HepG2 (cell line): ENCODE results near the gene CNP. TPM values are rescaled to one million over a fixed set of nuclear protein-coding genes. Genes with fewer than 3 reads are reported as not detected.
A peak's percentile ranks its signal among the peaks of the same experiment; 100 is the strongest.

Experiments used
- BORCS8-MEF2B ChIP-seq: sonication (generic); formaldehyde crosslinking; IDR thresholded peaks from 2 replicates; pipeline ENCODE4 v1.8.0; 2022; ENCODE audit warnings: mild to moderate bottlenecking, missing genetic modification reagents
- GLMP ChIP-seq: sonication (generic); formaldehyde crosslinking; IDR thresholded peaks from 2 replicates; pipeline ENCODE4 v1.9.0; 2021; ENCODE audit warnings: missing genetic modification reagents, mild to moderate bottlenecking, borderline replicate concordance
- GTF2F1 ChIP-seq: fragments of 150-350 bp; IDR thresholded peaks from 2 replicates; pipeline ENCODE4 v1.6.1; 2014; ENCODE audit warnings: low read length
- TARDBP ChIP-seq: sonication (generic); formaldehyde crosslinking; IDR thresholded peaks from 2 replicates; pipeline ENCODE4 v1.8.0; 2022; ENCODE audit warnings: mild to moderate bottlenecking, missing genetic modification reagents
- TBX3 ChIP-seq: fragments of 450-650 bp; IDR thresholded peaks from 2 replicates; pipeline ENCODE4 v1.6.1; 2017; ENCODE audit warnings: antibody characterized with exemption, mild to moderate bottlenecking, inconsistent platforms, borderline replicate concordance
- TRIM22 ChIP-seq: fragments of 450-650 bp; IDR thresholded peaks from 2 replicates; pipeline ENCODE4 v1.6.1; 2017
- ZBTB26 ChIP-seq: IDR thresholded peaks from 2 replicates; pipeline ENCODE4 v1.6.1; 2016; ENCODE audit warnings: missing compliant biosample characterization, missing genetic modification reagents, borderline replicate concordance
- ZHX2 ChIP-seq, 2 experiments: sonication (generic) in 1 of 2; formaldehyde crosslinking in 1 of 2; IDR thresholded peaks; 2 replicates each; pipeline versions ENCODE4 v1.6.1 to v1.9.0; 2014 to 2022; ENCODE audit warnings: antibody characterized with exemption in 1 of 2, borderline replicate concordance in 1 of 2, inconsistent platforms in 1 of 2, low read depth in 1 of 2, missing genetic modification reagents in 1 of 2
- ZNF276 ChIP-seq: sonication (generic); formaldehyde crosslinking; IDR thresholded peaks from 2 replicates; pipeline ENCODE4 v1.4.0; 2020; ENCODE audit warnings: mild to moderate bottlenecking, low read depth, missing genetic modification reagents
- ZNF558 ChIP-seq: sonication (generic); formaldehyde crosslinking; IDR thresholded peaks from 2 replicates; pipeline ENCODE4 v1.9.0; 2022; ENCODE audit warnings: mild to moderate bottlenecking, missing genetic modification reagents, borderline replicate concordance
- ZNF7 ChIP-seq: IDR thresholded peaks from 2 replicates; pipeline ENCODE4 v1.6.1; 2016; ENCODE audit warnings: missing biosample characterization, missing genetic modification reagents
- polyA plus RNA-seq, 8 experiments: library from polyadenylated mRNA; depleted of rRNA in 3 of 8; stranded (reverse) in 7 of 8; unstranded in 1 of 8; fragments of >200 nt; fragmentation: Illumina TruSeq in 4 of 8; extraction: Trizol in 4 of 8; gene quantifications; 2 replicates each; pipeline versions ENCODE4 v1.2.1 to v1.2.3, GENCODE V29; 2011 to 2016; ENCODE audit warnings: low read depth in 4 of 8, missing spikeins in 1 of 8, mixed read lengths in 1 of 8; ENCODE audit not compliant: insufficient read depth in 1 of 8
- total RNA-seq, 5 experiments: library from RNA; depleted of rRNA; stranded (reverse); fragments of >200 nt; fragmentation: Illumina TruSeq; extraction: Trizol; gene quantifications; 2 replicates each; pipeline ENCODE4 v1.2.3, GENCODE V29; 2016; ENCODE audit warnings: low read depth in 1 of 5

Gene CNP
- total and polyA plus RNA-seq, 2 of the 13 experiments (the other 11 are each of a cell fraction or from before 2014, with no cell fraction given), result 97.2 to 161 TPM

GRCh38 chr17:42019509-42020404 lies 53.2 kb downstream of the CNP start, which contains the start of gene NKIRAS2 (continued):
- TF ChIP-seq ZHX2 (IDR thresholded peaks at IDR 0.05; ENCODE audit: low read depth), result peak; percentile 87
- peak; percentile 39; the same call in 1 of the 2 replicates for TF ChIP-seq ZHX2 (CRISPR knock-in tag; IDR thresholded peaks at IDR 0.05; ENCODE audit: borderline replicate concordance)
- TF ChIP-seq ZNF7 (CRISPR knock-in tag), result no peak
- peak; percentile 89 for TF ChIP-seq TARDBP (CRISPR knock-in tag)
- no peak for TF ChIP-seq GLMP
- TF ChIP-seq ZBTB26, result no peak; the same call in 1 of the 2 replicates
- no peak for TF ChIP-seq ZNF558 (CRISPR knock-in tag)
- no peak for TF ChIP-seq TBX3
- TF ChIP-seq BORCS8-MEF2B, result no peak
- no peak for TF ChIP-seq TRIM22
- TF ChIP-seq ZNF276, result peak; percentile 37; the same call in 1 of the 2 replicates
- TF ChIP-seq GTF2F1, result 0 out of 2 replicates have a peak, but pooled peaks have one; percentile 61
- TF ChIP-seq, all 625 proteins: peak for 318
